Neural progenitor cell (in vitro differentiated cells): ENCODE results near the gene TNXB. TPM values are rescaled to one million over a fixed set of nuclear protein-coding genes. Genes with fewer than 3 reads are reported as not detected.
"Not testable (repeated sequence)": the region's sequence is repeated elsewhere in the genome, so short reads cannot be mapped to it uniquely, and the experiment has no call there.

Experiments used
- DNase-seq: peaks from one replicate; pipeline ENCODE4 v3.0.0-alpha.2; 2016; ENCODE audit warnings: low spot score
- H2AFZ ChIP-seq: fragments of 200-600 bp; sonication (generic); replicated peaks from 2 replicates; pipeline ENCODE4 v1.6.1; 2016; ENCODE audit warnings: antibody characterized with exemption
- H3F3A ChIP-seq: fragments of 200-600 bp; sonication (generic); 2 replicates; pipeline ENCODE4 v1.6.1; 2016; ENCODE audit warnings: antibody characterized with exemption, low read depth
- H3K27ac ChIP-seq: fragments of 200-600 bp; sonication (generic); 2 replicates; pipeline ENCODE4 v1.5.1; 2016; ENCODE audit warnings: mild to moderate bottlenecking
- H3K27me3 ChIP-seq: fragments of 200-600 bp; sonication (generic); 2 replicates; pipeline ENCODE4 v1.6.1; 2016; ENCODE audit warnings: mild to moderate bottlenecking, moderate library complexity
- H3K36me3 ChIP-seq: fragments of 200-600 bp; sonication (generic); 2 replicates; pipeline ENCODE4 v1.5.1; 2016
- H3K4me1 ChIP-seq: fragments of 200-600 bp; sonication (generic); 2 replicates; pipeline ENCODE4 v1.6.1; 2016; ENCODE audit warnings: mixed run types
- H3K4me2 ChIP-seq: fragments of 200-600 bp; sonication (generic); 2 replicates; pipeline ENCODE4 v1.6.1; 2016
- H3K4me3 ChIP-seq: fragments of 200-600 bp; sonication (generic); 2 replicates; pipeline ENCODE4 v1.5.1; 2016
- H3K79me2 ChIP-seq: fragments of 200-600 bp; sonication (generic); 2 replicates; pipeline ENCODE4 v1.6.1; 2016; ENCODE audit warnings: low read depth
- H3K9ac ChIP-seq: fragments of 200-600 bp; sonication (generic); 2 replicates; pipeline ENCODE4 v1.6.1; 2016
- H3K9me3 ChIP-seq: fragments of 200-600 bp; sonication (generic); 2 replicates; pipeline ENCODE4 v1.5.1; 2016; ENCODE audit warnings: low read depth
- H4K20me1 ChIP-seq: fragments of 200-600 bp; sonication (generic); 2 replicates; pipeline ENCODE4 v1.6.1; 2016; ENCODE audit warnings: low read depth
- H3K27ac Mint-ChIP-seq: 3 replicates; pipeline ENCODE4 v1.8.0; 2021; ENCODE audit warnings: mixed read lengths
- H3K27me3 Mint-ChIP-seq: 2 replicates; pipeline ENCODE4 v1.8.0; 2022; ENCODE audit warnings: low read depth, mild to moderate bottlenecking, inconsistent platforms, moderate library complexity, mixed read lengths; ENCODE audit not compliant: insufficient read depth
- H3K36me3 Mint-ChIP-seq: 3 replicates; pipeline ENCODE4 v1.8.0; 2021; ENCODE audit warnings: mixed read lengths
- H3K4me1 Mint-ChIP-seq: 3 replicates; pipeline ENCODE4 v1.8.0; 2021; ENCODE audit warnings: mixed read lengths
- H3K4me3 Mint-ChIP-seq: 3 replicates; pipeline ENCODE4 v1.8.0; 2021; ENCODE audit warnings: mild to moderate bottlenecking, moderate library complexity, mixed read lengths
- H3K9me3 Mint-ChIP-seq: 3 replicates; pipeline ENCODE4 v1.8.0; 2020; ENCODE audit warnings: mixed read lengths
- EZH2 ChIP-seq: fragments of 200-600 bp; sonication (generic); IDR thresholded peaks from 2 replicates; pipeline ENCODE4 v1.6.1; 2017; ENCODE audit warnings: antibody characterized with exemption, mild to moderate bottlenecking, moderate library complexity
- EZH2phosphoT487 ChIP-seq: fragments of 200-600 bp; sonication (generic); IDR thresholded peaks from 2 replicates; pipeline ENCODE4 v1.6.1; 2017; ENCODE audit warnings: antibody characterized with exemption
- total RNA-seq: library from RNA; depleted of rRNA; stranded (reverse); fragments of >200 nt; gene quantifications from 2 replicates; pipeline ENCODE4 v1.2.3, GENCODE V29; 2015; ENCODE audit warnings: low replicate concordance
- TF ChIP-seq, protein P1 (sequence below): fragments of 200-600 bp; sonication (generic); IDR thresholded peaks from 2 replicates; pipeline ENCODE4 v1.5.1; 2017; ENCODE audit warnings: antibody characterized with exemption, mild to moderate bottlenecking

The TNXB gene
- total RNA-seq, 1 donor from 2014 or later = 0.71 TPM

DNA sequence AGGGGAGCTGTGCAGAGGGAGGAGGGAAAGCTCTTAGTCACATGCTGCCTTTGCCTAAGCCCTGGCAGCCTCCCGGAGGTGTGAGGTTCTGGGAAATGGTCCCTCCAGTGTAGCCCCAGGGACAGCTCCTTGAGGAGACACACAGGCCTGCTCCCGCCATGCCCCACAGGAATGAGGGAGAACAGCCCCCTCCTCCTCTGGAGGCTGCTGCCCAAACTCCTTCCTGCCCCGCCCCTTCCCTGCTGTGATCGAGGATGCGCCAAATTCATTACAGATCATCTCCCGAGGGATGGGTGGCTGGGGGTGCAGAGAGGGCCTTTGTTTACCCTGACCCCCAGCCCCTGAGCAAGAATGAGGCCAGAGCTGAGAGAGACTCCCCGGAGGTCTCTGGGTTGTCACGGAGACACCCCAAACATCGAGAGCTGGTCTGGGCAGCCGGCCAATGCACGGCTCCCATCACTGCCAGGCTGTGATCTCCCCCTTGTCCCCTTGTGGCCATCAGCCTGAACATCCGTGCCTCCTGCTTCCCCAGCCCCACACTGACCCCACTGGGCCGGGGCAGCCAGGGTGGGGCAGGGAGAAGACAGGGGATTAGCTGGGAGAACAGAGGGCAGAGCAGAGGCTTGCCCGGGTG is 62.6 kb downstream of the TNXB start:
- peaks cover 7% of the 10 kb centered on the region for H3K27me3 Mint-ChIP-seq
- Histone ChIP-seq H3K4me1 (no peaks in the 10 kb centered on the region), H2AFZ (no peak overlapping the region), H3K4me2 (no peak overlapping the region), H3K36me3 (no peaks in the 10 kb centered on the region), H3K27me3 (no peaks in the 10 kb centered on the region), H3K79me2 (no peaks in the 10 kb centered on the region), H3K9me3 (no peaks in the 10 kb centered on the region), H3K9ac (no peak overlapping the region), H3F3A (no peaks in the 10 kb centered on the region), H3K4me3 (no peak overlapping the region), H4K20me1 (no peaks in the 10 kb centered on the region), H3K27ac (no peak overlapping the region)
- no peak overlapping the region for H3K4me3 Mint-ChIP-seq
- H3K4me1 Mint-ChIP-seq = peaks cover 27% of the 10 kb centered on the region
- peak; percentile 43 for DNase-seq
- no peaks in the 10 kb centered on the region for H3K9me3 Mint-ChIP-seq
- H3K36me3 Mint-ChIP-seq = no peaks in the 10 kb centered on the region
- TF ChIP-seq EZH2 (no peak), EZH2phosphoT487 (no peak)
- TF ChIP-seq, protein P1, sequence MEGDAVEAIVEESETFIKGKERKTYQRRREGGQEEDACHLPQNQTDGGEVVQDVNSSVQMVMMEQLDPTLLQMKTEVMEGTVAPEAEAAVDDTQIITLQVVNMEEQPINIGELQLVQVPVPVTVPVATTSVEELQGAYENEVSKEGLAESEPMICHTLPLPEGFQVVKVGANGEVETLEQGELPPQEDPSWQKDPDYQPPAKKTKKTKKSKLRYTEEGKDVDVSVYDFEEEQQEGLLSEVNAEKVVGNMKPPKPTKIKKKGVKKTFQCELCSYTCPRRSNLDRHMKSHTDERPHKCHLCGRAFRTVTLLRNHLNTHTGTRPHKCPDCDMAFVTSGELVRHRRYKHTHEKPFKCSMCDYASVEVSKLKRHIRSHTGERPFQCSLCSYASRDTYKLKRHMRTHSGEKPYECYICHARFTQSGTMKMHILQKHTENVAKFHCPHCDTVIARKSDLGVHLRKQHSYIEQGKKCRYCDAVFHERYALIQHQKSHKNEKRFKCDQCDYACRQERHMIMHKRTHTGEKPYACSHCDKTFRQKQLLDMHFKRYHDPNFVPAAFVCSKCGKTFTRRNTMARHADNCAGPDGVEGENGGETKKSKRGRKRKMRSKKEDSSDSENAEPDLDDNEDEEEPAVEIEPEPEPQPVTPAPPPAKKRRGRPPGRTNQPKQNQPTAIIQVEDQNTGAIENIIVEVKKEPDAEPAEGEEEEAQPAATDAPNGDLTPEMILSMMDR = no peak
- H3K27ac Mint-ChIP-seq = peak overlapping the region; percentile 50

- no peak overlapping the region for H2AFZ ChIP-seq
- H3K9ac ChIP-seq = no peak overlapping the region
Measured at GRCh38 chr6:32045811-32046449, 63.2 kb downstream of the TNXB start.

GRCh38 chr6:32044916-32045315 is 64.2 kb downstream of the TNXB start:
- not testable (repeated sequence) for H3K27me3 Mint-ChIP-seq, H3K36me3 Mint-ChIP-seq, DNase-seq, H3K4me1 ChIP-seq, H3K4me3 Mint-ChIP-seq, H4K20me1 ChIP-seq, H3K27me3 ChIP-seq, H3F3A ChIP-seq, H3K27ac Mint-ChIP-seq, H3K79me2 ChIP-seq, H3K9me3 Mint-ChIP-seq, H3K9me3 ChIP-seq, H2AFZ ChIP-seq, H3K4me3 ChIP-seq, H3K9ac ChIP-seq, H3K36me3 ChIP-seq, H3K27ac ChIP-seq, H3K4me2 ChIP-seq
- peaks cover 27% of the 10 kb centered on the region for H3K4me1 Mint-ChIP-seq

More at GRCh38 chr6:32045811-32046449, 63.2 kb downstream of the TNXB start:
- no peaks in the 10 kb centered on the region for H4K20me1 ChIP-seq
- TF ChIP-seq, protein P1 = no peak
- TF ChIP-seq EZH2 (no peak), EZH2phosphoT487 (no peak)
- H3K4me2 ChIP-seq = no peak overlapping the region
- no peaks in the 10 kb centered on the region for H3K79me2 ChIP-seq
- H3K27me3 ChIP-seq = no peaks in the 10 kb centered on the region
- no peak overlapping the region for H3K4me3 Mint-ChIP-seq
- no peaks in the 10 kb centered on the region for H3K9me3 Mint-ChIP-seq
- H3F3A ChIP-seq = no peaks in the 10 kb centered on the region
- H3K27ac ChIP-seq = no peak overlapping the region
- no peak overlapping the region for H3K4me3 ChIP-seq
- no peaks in the 10 kb centered on the region for H3K4me1 ChIP-seq
- no peak for DNase-seq
- H3K27ac Mint-ChIP-seq = peak overlapping the region; percentile 85
- no peaks in the 10 kb centered on the region for H3K9me3 ChIP-seq
- no peaks in the 10 kb centered on the region for H3K36me3 Mint-ChIP-seq
- H3K27me3 Mint-ChIP-seq = peaks cover 4% of the 10 kb centered on the region
- H3K4me1 Mint-ChIP-seq = peaks cover 27% of the 10 kb centered on the region
- H3K36me3 ChIP-seq = no peaks in the 10 kb centered on the region

DNA sequence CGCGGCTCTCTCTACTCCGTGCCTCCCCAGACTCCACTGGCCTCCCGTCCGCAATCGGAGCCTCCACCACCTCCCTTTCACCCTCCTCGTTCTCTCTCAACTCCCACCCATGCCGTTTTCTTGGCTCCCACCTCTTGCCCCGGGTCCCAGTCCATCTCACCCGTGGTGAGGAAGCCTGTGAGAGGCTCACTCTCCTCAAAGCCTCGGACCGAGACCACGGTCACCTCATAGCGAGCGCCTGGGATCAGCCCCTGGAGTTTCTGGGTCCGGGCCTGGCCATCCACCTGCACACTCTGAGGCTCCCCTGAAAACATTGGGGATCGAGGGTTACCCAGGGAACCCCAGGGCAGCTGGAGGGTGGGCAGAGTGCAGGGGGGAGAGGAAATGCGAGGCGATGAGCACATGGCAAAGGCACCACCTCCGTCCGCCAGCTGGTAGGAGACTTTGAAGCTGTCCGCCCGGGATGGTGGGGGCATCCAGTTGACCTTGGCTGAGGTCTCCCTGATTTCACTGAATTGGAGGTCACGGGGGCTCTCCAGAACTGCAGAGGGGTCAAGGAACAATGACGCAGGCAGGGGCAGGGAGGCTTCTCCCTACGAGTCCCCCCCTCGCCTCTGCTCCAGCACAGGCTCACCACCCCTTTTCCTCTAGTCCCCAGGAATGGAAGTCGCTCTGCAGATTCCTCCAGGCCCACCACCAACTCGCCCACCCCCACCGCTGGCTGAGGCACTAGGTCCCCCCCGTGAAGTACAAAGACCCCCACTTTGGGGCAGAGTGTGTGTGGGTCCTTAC is 65.4 kb downstream of the TNXB start:
- H3K9me3 Mint-ChIP-seq, H3K27ac ChIP-seq, DNase-seq, H3K4me3 ChIP-seq, H3K4me1 ChIP-seq, H3K9ac ChIP-seq, H4K20me1 ChIP-seq, H3K36me3 ChIP-seq, H3K36me3 Mint-ChIP-seq, H3K4me3 Mint-ChIP-seq, H3K4me2 ChIP-seq, H3K27me3 ChIP-seq, H2AFZ ChIP-seq, H3K79me2 ChIP-seq, H3F3A ChIP-seq, H3K27ac Mint-ChIP-seq, H3K27me3 Mint-ChIP-seq, H3K9me3 ChIP-seq: not testable (repeated sequence)
- H3K4me1 Mint-ChIP-seq = peaks cover 25% of the 10 kb centered on the region

- peaks cover 15% of the 10 kb centered on the region for H3K4me1 Mint-ChIP-seq
- not testable (repeated sequence) for H3F3A ChIP-seq, H3K9ac ChIP-seq, H3K9me3 Mint-ChIP-seq, H3K4me3 ChIP-seq, H3K4me2 ChIP-seq, H3K79me2 ChIP-seq, H3K4me1 ChIP-seq, H3K9me3 ChIP-seq, H3K27me3 ChIP-seq, H4K20me1 ChIP-seq, H3K27ac Mint-ChIP-seq, H3K36me3 Mint-ChIP-seq, H3K27ac ChIP-seq, H2AFZ ChIP-seq, H3K36me3 ChIP-seq, H3K4me3 Mint-ChIP-seq, DNase-seq, H3K27me3 Mint-ChIP-seq
Measured at GRCh38 chr6:32042276-32042675, 66.9 kb downstream of the TNXB start.

GRCh38 chr6:32041385-32041784 is 67.8 kb downstream of the TNXB start:
- H3K27ac Mint-ChIP-seq, H2AFZ ChIP-seq, H3K4me1 Mint-ChIP-seq, H3K36me3 Mint-ChIP-seq, H3K79me2 ChIP-seq, H3F3A ChIP-seq, H3K9me3 Mint-ChIP-seq, H3K4me3 ChIP-seq, H3K27me3 ChIP-seq, H3K4me1 ChIP-seq, H3K9ac ChIP-seq, H3K27me3 Mint-ChIP-seq, H3K27ac ChIP-seq, DNase-seq, H3K9me3 ChIP-seq, H3K4me3 Mint-ChIP-seq, H3K4me2 ChIP-seq, H3K36me3 ChIP-seq, H4K20me1 ChIP-seq: not testable (repeated sequence)
